Erythroblast (primary cell): ENCODE data around the gene EEA1.

Experiments used
- DNase-seq, 2 experiments: peaks; one replicate each; lab custom pipeline; 2025; lab: John Stamatoyannopoulos, UW
- GATA1 ChIP-seq: IDR thresholded peaks from 2 replicates; pipeline ENCODE4 v1.6.1; 2011; ENCODE audit warnings: low read depth, mild to moderate bottlenecking, control low read depth, low read length, moderate library complexity
- POLR2A ChIP-seq: IDR thresholded peaks from 2 replicates; pipeline ENCODE4 v1.6.1; 2011; ENCODE audit warnings: mild to moderate bottlenecking, low read length

EEA1 gene

DNA sequence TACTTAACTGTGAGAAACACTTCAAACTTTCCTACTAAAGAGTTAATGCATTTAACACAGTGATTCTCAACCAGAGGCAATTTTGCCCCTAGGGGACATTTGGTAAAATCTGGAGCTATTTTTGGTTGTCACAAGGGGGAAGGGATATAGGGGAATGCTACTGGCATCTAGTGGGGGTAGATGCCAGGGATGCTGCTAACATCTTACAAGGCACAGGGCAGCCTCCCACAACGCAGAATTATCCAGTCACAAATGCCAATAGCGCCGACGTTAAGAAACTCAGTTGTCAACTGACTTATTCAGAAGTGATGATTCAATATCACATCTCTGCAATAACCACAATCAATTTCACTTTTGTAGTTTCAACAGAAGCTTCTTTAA lies 2.0 kb downstream of the EEA1 start:
- TF ChIP-seq POLR2A (no peak), GATA1 (no peak)
- DNase-seq: peak in 1 of 2 experiments; percentile 8

DNA sequence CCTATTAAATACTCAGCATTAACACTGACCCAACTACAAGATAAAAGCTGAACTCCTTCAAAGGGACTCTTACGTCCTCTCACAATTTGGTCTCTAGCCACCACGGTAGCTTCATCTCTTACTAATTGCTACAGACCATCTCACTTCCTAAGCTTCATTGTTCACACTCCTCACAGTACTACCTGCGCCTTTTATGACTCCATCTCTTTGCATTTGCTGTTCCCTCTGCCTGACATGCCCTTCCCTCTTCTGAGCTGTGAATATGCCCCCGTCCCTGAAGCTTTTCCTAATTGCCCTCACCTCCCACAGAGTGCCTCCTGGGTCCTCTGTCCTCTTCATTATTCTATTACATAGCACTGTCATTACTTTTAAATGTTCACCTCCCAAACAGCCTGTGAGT lies 2.5 kb downstream of the EEA1 start:
- no peak for DNase-seq
- TF ChIP-seq POLR2A (no peak), GATA1 (no peak)

DNA sequence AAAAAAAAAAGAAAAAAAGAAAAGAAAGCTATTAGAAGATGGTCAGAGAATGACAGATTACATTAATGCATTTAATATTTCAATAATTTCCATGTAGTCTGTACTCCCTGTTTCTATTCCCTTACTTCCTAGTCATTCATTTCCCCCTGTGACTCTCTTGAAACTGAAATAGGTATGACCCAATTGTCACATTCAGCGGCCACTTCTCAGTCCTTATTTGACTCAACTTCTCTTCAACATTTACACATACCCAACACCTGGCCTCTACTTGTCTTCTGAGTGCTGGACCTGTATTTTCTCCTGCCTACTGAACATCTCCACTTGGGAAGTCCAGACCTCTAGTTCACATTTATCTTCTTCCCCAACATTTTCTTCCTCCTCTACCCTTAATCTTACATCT lies 7.2 kb downstream of the EEA1 start:
- no peak for TF ChIP-seq GATA1
- TF ChIP-seq POLR2A: no peak
- no peak for DNase-seq

DNA sequence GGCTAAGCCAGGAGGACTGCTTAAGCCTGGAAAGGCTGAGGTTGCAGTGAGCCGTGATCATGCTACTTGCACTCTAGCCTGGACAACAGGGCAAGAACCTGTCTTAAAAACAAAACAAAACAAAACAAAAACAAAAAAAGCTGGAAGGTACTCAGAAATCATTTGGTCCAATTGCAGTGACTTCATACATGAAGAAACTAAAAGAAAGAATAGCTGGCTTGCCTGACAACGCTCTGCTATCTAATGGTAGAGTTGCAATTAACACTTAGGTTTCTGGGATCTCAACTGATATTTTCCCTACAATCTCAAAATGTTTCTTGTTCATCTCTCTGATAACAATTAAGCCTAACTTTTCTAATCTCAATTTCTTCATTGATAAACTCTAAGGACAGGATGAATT lies 13.7 kb downstream of the EEA1 start:
- TF ChIP-seq POLR2A (no peak), GATA1 (no peak)
- DNase-seq: no peak

DNA sequence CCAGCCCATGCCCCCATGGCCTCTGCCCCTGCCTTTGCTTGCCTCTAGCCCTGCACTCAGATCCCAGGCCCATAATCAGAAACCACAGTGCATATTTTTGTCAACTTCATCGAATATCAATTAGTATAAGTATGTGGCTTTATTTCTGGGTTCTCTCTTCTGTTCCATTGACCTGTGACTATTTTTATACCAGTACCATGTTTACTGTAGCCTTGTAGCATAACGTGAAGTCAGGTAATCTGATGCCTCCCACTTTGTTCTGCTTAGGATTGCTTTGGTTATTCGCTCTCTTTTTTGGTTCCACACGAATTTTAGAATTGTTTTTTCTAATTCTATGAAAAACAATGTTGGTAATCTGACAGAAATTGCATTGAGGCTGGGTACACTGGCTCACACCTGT lies 14.9 kb downstream of the EEA1 start:
- TF ChIP-seq GATA1: no peak
- TF ChIP-seq POLR2A: no peak

DNA sequence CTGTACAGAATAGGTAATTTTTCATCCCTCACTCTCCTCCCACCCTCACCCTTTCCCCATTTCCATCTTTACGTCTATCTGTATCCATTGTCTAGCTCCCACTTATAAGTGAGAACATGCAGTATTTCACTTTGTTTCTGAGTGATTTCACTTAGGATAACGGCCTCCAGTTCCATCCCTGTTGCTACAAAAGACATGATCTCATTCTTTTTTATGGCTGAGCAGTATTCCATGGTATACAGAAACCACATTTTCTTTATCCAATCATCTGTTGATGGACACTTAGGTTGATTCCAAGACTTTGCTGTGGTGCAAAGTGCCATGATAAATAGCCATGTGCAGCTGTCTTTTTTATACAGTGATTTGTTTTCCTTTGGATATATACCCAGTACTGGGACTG lies 16.4 kb downstream of the EEA1 start:
- TF ChIP-seq GATA1 (no peak), POLR2A (no peak)
- DNase-seq: no peak

More for the DNA sequence above, 14.9 kb downstream of the EEA1 start:
- DNase-seq: no peak

DNA sequence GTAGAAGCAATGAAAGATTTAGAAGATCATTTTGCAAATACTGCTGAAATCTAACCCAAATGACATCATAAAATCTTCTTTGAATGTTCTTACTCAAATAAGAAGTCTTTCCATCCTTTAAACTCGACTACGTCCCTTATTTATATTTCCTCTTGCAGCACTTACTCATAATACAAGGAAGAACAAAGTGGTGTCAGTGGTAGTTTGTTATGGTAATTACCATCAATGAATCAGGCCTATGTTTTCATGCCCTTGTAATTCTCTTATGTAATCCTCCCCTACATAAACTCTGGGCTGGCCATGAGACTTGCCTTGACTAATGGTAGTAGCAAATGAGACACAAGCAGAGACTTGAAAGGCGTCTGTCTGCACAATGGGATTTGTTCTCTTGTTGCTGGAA lies 17.0 kb downstream of the EEA1 start:
- TF ChIP-seq POLR2A: no peak
- TF ChIP-seq GATA1: no peak

DNA sequence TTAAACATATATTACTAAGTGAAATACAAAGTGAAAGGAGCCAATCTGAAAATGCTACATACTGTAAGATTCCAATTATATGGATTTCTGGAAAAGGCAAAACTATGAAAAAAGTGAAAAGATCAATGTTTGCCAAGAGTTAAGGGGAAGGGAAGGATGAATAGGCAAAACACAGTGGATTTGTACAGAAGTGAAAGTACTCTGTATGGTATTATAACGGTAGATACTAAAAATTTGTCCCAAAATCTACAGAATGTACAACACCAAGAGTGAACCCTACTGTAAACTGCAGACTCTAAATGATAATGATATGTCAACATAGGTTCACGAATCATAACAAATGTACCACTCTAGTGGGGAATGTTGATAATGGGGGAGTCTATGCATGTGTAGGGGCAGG lies 17.8 kb downstream of the EEA1 start:
- TF ChIP-seq GATA1: no peak
- TF ChIP-seq POLR2A: no peak
- no peak for DNase-seq

More for the DNA sequence above, 17.0 kb downstream of the EEA1 start:
- DNase-seq: no peak

DNA sequence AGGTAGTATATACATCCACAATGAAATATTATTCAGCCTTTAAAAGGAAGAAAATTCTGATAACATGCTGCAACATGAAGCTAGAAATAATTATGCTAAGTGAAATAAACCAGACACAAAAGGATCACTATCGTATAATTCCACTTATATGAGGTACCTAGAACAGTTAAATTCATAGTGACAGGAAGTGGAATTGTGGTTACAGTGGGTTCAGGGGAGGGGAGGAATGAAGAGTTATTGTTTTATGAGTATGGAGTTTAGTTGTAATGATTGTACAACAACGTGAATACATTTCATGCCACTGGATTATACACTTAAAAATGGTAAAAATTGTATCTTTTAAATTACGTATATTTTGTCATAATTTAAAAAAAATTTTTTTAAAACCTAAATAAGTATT lies 21.0 kb downstream of the EEA1 start:
- DNase-seq: no peak
- TF ChIP-seq GATA1 (no peak), POLR2A (no peak)

DNA sequence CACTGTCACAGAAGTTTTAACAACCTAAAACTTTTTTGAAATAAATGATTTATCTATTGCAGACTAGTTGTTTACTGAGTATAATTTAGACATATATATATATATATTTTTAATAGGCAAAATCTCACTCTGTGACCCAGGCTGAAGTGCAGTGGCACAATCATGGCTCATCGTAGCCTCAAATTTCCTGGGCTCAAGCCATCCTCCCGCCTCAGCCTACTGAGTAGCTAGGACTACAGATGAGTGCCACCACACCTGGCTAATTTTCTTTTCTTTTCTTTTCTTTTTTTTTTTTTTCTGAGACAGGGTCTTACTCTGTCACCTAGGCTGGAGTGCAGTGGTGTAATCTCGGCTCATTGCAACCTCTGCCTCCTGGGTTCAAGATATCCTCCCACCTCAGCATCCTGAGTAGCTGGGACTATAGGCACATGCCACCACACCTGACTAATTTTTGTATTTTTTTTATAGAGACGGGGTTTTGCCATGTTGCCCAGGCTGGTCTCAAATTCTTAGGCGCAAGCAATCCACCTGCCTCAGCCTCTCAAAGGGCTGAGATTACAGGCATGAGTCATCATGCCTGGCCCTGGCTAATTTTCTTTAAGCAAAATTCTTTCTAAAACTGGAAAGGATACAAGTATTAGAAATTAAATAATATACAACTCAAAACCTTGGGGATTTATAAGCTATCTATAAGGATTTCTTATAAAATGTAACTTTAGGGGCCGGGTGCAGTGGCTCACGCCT lies 23.1 kb downstream of the EEA1 start:
- TF ChIP-seq GATA1 (no peak), POLR2A (no peak)
- DNase-seq: no peak

DNA sequence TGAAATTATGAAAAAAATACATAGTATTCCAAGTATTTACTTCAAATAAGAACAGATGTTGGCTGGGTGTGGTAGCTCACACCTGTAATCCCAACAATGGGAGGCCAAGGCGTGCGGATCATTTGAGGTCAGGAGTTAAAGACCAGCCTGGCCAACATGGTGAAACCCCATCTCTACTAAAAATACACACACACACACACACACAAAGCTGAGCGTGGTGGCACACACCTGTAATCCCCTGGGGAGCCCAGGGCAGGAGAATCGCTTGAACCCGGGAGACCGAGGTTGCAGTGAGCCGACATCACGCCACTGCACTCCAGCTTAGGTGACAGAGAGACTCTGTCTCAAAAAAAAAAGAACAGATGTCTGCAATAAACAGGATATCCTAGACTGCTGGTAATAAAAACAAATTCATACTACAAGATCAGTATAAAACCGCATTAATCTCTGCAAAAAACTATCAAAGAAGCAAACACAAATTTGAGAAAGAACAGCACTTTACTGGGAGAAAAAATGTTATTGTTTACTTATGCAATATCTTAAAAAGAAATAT lies 23.8 kb downstream of the EEA1 start:
- DNase-seq: no peak
- no peak for TF ChIP-seq POLR2A
- TF ChIP-seq GATA1: no peak

DNA sequence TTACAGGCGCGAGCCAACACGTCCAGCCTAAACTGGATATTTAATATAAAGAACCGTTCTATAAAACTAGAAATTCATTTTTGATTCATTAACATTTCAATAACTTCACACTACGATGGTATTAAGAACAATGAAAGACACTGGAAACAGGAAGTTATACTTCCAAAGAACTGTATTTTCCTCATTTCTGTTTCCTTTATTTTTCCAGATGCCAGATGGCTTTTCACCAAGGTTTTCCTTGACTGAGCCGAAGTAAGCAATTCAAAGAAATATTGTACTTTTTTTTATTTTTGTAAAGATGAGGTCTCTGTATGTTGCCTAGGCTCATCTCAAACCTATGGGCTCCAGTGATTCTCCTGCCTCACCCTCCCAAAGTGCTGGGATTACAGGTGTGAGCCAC lies 28.2 kb downstream of the EEA1 start:
- no peak for DNase-seq
- TF ChIP-seq GATA1 (no peak), POLR2A (no peak)

DNA sequence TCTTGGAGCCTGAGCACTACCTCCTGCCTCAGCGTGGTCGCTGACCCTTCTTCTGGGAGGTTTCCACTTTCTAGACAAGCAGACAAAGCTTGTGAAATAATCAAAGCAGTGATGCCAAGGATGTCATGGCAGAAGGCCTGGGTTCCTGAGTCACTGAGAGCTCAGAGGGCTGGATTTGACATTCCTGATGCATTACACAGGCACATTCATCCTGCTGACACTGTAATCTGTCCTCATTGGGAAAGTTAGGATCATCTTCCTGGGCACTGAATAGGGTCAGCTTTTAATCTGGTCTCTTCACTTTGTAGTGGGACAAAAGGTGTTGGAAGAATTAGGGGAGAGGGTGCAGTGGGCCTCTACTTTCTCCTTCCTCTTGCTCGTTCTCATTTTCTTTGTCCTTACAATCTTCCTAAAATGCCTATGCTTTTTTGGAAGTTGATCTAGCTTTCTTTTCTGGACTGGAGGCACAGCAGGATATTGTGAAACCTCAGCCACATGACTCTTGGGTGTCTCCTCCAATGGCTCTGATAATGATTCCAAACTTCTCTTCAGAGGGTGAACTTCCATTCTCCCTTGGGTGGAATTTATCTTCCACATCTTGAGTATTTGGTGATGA lies 29.6 kb downstream of the EEA1 start:
- no peak for DNase-seq
- TF ChIP-seq POLR2A: no peak
- TF ChIP-seq GATA1: no peak

DNA sequence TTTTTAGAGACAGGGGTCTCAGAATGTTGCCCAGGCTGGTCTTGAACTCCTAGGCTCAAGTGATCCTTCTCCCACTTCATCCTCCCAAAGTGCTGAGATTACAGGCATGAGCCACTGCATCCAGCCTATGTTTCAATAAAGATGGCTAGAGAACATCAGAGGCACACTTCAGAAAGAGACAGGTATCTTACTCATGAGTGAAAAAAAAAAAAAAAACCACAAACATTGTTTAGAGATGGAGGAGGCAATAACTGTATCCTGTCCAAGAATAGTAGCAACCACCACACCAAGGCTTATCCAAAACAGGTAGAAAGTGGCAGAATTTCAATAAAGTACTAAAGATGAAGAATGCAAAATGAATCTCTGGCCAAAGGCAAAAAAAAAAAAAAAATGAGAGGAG lies 30.3 kb downstream of the EEA1 start:
- TF ChIP-seq POLR2A (no peak), GATA1 (no peak)
- no peak for DNase-seq
